Measurements from ENCODE around the gene PAIP2.
"Not testable (repeated sequence)": the region's sequence is repeated elsewhere in the genome, so short reads cannot be mapped to it uniquely, and the experiment has no call there.

Gene PAIP2

DNA sequence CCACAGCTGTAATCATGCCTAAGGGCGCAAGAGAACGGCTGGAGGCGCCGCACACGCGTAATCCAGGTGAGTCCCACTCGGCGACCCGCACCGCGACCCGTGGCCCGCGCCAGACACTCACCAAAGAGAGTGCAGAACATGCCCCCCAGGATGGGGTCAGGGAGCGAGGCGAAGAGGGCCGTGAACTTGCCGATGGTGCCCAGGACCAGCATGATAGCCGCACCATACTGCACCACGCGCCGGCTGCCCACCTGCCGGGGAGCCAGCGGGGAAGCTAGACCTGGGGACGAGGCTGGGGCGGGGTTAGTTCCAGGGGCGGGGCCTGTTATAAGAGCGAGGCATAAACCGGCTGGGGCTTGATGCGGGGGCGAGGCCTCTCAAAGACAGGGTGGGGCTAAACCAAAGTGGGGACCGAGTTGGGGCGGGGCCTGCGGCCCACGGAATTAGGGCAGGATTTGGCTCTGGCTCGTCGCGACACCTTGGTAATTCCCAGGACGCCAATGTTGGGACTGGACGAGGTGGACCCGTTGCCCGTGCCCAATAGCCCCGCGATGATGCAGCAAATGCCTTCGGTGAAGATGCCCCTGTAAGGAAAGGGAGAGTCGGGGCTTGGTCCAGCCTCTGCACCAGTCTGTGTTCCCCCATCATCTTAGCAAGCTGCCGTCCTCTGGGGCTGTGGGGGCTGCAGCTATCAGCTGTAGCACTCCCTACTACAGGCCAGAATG is 36.6 kb downstream of the PAIP2 start:
- no peak for DNase-seq (ENCODE audit: low read depth in 3 of 3)

- no peak for DNase-seq (ENCODE audit: low read depth in 3 of 3)
These were observed 37.3 kb downstream of the PAIP2 start for GRCh38 chr5:139378941-139379361.

DNA sequence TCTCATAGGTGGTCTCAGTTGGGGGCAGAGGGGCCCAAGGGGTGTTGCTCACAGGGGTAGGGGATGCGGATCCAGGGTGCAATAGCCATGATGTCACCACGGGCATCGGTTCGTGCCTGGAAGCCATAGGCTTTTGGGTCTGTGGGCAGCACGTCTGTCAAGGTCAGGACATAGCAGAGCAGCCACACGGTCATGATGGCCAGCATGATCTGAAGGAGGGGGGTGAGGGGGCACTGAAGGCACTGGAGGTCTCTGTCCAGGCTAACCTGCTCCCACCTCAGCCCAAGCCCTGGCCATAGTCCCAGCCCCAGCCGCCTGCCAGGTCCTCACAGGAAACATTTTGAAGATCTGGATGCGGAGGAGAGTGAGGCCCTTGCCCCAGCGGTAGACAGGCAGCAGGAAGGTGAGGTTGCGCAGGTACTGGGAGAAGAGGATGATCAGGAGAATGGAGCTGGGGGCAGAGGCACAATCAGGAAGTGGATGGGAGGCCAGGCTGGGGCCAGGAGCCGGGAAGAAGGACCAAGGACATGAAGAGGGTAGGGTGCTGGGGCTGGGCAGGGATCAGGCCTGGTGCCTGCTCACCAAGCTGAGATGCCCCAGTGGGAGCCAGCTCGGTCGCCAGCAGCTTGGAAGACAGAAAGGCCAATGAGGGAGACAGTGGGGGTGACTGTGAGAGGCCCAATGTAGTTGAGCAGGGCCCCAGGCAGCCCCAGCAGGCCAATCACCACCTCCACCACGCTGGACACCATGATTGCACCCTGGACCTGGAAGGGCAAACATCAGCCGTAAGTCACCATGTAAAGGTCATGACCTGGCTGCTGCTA is 38.2 kb downstream of the PAIP2 start:
- DNase-seq (ENCODE audit: low read depth in 3 of 3), result no peak

- no peak for DNase-seq (ENCODE audit: low read depth in 3 of 3)
These were observed 40.4 kb downstream of the PAIP2 start for GRCh38 chr5:139381837-139382761.

- no peak for DNase-seq (ENCODE audit: low read depth in 3 of 3)
These were observed 41.2 kb downstream of the PAIP2 start for GRCh38 chr5:139382807-139383206.

GRCh38 chr5:139383275-139383992 is 41.8 kb downstream of the PAIP2 start, which contains the start of gene SLC23A1:
Gene SLC23A1, minus strand, starts transcription at chr5:139383297. Its CDS starts 44 bp downstream, at chr5:139383253.
- no peak for DNase-seq (ENCODE audit: low read depth in 3 of 3)

- DNase-seq (ENCODE audit: low read depth in 3 of 3), result no peak
These were observed 42.4 kb downstream of the PAIP2 start for GRCh38 chr5:139383993-139384590.

DNA sequence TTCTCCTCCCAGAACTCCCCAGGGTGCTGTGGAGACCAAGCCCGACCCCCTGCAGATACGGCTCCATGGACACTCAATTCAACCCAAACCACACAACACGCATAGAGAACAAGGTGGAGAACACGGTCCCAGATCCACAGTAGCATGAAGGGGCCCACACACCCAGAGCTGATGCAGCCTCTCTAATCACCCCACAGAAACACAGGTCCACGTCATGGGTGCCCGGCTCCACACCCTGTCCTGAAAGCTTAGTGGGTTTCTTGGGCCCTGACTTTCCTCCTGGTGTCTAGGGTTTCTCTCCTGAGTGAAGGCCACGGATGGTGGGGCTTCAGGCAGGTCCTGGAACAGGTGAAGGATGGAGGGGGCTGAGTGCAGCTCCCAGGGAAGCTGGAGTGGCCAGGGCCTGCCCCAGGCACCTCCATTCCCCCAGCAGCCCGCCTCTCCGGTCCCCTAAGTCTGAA is 43.0 kb downstream of the PAIP2 start:
- no peak for DNase-seq (ENCODE audit: low read depth in 3 of 3)

DNA sequence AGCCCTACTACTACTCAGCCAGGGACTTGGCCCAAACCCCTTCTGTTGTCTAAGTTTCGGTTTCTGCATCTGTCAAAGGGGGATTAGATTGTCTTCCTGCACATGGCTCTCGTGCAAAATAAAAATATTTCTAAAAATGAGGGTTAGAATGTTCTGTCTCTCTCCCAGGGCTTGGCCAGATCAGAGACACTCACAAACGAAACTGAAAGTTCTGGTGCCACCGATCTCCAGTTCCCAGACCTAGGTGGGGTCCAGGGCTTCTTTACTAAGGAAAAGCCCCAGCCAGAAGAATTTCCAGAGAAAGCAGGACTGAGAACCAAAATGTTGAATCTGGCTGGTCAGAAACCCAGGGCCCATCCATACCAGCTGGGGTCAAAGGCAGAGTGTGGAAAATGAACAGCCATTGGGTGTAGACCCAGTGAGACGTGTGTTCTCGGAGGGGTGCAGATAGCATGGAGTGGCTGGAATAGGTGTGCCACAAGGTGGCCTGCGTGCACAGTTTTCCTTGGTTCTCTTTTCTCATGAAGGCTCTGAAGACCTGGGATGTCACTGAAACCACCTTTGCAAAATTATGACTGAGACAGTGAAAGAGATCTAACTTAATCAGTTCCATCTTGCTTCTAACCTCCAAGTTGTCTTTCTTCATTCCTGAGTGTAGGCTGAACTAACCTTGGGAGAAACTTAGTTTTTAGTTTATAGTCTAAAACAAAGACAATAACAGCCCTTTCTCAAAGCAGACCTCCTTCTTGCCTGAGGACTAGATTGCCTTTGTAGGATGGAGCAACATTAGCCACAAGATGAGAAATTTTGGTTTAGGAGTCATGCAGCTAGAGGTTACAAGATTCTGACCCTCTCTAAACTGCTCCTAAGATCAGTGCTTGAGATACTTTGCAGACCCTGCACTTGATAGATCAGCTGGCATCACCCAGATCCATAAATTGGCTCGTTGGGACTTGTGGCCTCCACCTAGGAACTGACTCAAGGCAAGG is 43.7 kb downstream of the PAIP2 start:
- DNase-seq (ENCODE audit: low read depth in 3 of 3), result no peak

DNA sequence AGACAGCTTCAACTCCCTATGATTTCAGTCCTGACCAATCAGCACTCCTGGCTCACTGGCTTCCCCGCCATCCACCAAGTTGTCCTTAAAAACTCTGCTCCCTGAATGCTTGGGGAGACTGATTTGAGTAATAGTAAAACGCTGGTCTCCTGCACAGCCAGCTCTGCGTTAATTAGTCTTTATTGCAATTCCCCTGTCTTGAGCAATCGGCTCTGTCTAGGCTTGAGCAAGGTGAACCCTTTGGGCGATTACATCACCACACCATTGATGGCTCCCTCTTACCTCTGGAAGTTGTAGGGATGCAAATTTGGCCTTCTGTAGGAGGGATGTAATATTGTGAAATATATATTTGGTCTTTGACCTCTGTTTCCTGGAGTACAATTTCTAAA is 44.4 kb downstream of the PAIP2 start:
- DNase-seq (ENCODE audit: low read depth in 3 of 3), result no peak

DNA sequence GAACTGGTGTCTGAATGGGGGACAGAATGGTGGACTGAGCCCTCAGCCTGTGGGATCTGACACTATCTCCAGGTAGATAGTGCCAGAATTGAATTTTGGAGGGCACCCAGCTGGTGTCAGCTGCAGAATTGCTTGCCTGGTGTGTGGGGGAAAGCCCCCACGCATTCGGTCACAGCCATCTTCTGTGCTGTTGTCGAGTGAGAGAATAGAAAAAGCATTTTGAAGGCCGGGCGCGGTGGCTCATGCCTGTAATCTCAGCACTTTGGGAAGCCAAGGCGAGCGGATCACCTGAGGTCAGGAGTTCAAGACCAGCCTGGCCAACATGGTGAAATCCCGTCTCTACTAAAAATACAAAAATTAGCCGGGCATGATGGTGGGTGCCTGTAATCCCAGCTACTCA is 45.3 kb downstream of the PAIP2 start:
- DNase-seq (ENCODE audit: low read depth in 3 of 3), result not testable (repeated sequence)

GRCh38 chr5:139387611-139388197 is 46.0 kb downstream of the PAIP2 start:
- no peak for DNase-seq (ENCODE audit: low read depth in 3 of 3)

DNA sequence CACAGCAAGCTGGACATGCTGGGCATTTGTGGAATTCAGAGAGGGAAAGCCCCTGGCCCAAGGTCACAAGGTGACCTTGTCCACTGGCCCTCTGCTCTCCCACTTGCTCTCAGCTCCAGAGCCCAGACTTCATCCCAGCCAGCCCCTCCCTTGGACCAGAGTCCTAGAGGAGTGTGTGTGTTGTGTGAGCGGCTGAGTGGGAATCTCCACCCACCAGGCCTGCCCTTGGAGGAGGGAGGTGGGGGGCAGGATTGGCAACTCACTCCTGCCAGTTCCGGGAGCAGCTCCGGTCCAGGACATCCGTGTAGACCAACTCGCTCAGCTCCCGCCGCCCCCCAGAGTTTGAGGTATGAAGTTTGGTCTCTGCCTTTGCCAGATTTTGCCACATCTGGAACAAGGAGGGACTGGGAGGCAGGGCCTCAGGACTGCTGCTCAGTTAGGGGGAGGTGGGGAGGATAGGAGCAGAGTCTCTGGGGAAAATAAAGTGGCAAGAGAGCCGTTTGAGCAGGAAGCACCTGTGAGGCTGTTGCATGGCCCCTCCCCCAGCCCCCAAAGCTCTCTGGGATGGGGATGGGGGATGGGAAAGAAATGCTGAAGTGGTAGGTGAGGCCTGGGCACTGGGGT is 46.7 kb downstream of the PAIP2 start:
- DNase-seq (ENCODE audit: low read depth in 3 of 3), result no peak

- no peak for DNase-seq (ENCODE audit: low read depth in 3 of 3)
These were observed 48.3 kb downstream of the PAIP2 start, which contains the start of gene MZB1 for GRCh38 chr5:139389701-139390638. Gene MZB1, minus strand, starts transcription at chr5:139389913. Its CDS starts 57 bp downstream, at chr5:139389856.

DNA sequence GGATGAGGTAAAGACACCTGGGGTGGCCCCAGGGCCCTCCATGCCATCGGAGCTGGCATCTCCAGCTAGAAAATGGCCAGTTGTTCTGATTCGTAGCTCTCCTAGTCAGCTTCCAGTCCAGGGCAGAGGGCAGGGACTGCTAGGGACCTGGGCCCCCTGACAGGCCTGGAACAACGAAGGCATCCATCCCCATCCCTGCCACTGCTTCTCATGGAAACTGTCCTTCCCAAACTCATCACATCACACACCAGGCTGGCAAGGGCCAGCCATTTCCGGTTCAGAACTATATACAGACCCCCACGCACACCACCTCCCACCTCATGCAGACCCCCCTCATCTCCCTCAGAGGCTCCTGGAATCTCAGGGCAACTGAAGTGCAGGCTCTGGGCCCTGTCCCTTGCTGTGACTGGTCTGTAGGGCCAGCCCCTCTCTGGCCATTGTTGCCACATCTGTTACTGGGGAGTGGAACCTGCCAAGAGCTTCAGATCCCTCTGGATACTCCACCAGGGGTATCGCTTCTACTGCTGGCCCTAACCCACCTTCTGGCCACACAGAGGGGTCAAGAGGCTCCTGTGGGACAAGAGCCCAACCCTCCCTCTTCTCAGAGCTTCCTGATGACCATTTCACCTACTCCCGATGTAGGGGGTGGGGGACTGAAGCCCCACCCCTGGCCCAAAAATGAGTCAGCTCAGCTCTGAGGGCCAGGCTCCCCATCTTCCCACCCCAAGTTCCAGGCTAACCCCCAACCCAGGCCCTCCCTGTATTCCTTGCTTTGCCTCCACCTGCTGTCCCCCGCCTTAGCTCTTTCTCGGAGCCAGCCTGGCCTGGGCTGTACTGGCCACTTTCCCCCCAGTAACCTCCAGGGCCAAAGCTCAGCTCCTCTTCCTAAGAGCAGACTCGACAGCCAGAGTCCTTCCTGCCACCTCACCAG is 49.2 kb downstream of the PAIP2 start:
- DNase-seq (ENCODE audit: low read depth in 3 of 3), result no peak

All from stimulated activated CD4-positive, alpha-beta T cell treated with anti-CD3 and anti-CD28 coated beads, TNF-alpha, amount 100 ng/mL, for 4 hours (primary cell).